Coronary artery (tissue), 2 donors: ENCODE data around the gene NCOR1.

Experiments used
- DNase-seq: peaks from one replicate; pipeline ENCODE4 v3.0.0-alpha.2; 2017; ENCODE audit warnings: low spot score
- H3K27ac ChIP-seq, 2 donors: fragments of 200-600 bp; sonication (generic); one replicate each; pipeline ENCODE4 v1.5.1; 2016 to 2019
- H3K4me3 ChIP-seq: fragments of 200-600 bp; sonication (generic); 2 replicates; pipeline ENCODE4 v1.5.1; 2016; ENCODE audit warnings: mild to moderate bottlenecking, moderate library complexity
- CTCF ChIP-seq: fragments of 200-600 bp; sonication (generic); IDR thresholded peaks from one replicate; pipeline ENCODE4 v1.5.1; 2019; ENCODE audit warnings: antibody characterized with exemption

Gene NCOR1

GRCh38 chr17:16251556-16251955 lies 36.2 kb upstream of the NCOR1 start:
- Histone ChIP-seq H3K4me3 (no peak overlapping the region), H3K27ac (no peak overlapping the region)
- TF ChIP-seq CTCF, result no peak
- DNase-seq, result no peak

- no peak for TF ChIP-seq CTCF
- no peak for DNase-seq
- Histone ChIP-seq H3K27ac (no peak overlapping the region), H3K4me3 (no peak overlapping the region)
These were observed 35.7 kb upstream of the NCOR1 start for GRCh38 chr17:16251043-16251442.

- no peak overlapping the region for H3K4me3 ChIP-seq
- H3K27ac ChIP-seq, result no peak overlapping the region
- no peak for DNase-seq
- TF ChIP-seq CTCF, result no peak
These were observed 35.3 kb upstream of the NCOR1 start for GRCh38 chr17:16250635-16251034.

GRCh38 chr17:16247586-16247984 lies 32.3 kb upstream of the NCOR1 start:
- no peak overlapping the region for H3K4me3 ChIP-seq
- no peak overlapping the region for H3K27ac ChIP-seq
- DNase-seq, result no peak
- TF ChIP-seq CTCF, result no peak

GRCh38 chr17:16243801-16244567 lies 28.6 kb upstream of the NCOR1 start:
- Histone ChIP-seq H3K4me3 (no peak overlapping the region), H3K27ac (no peak overlapping the region)
- no peak for DNase-seq
- no peak for TF ChIP-seq CTCF

GRCh38 chr17:16243385-16243784 lies 28.1 kb upstream of the NCOR1 start:
- no peak overlapping the region for H3K4me3 ChIP-seq
- no peak overlapping the region for H3K27ac ChIP-seq
- no peak for DNase-seq
- TF ChIP-seq CTCF, result no peak

GRCh38 chr17:16241906-16242399 lies 26.6 kb upstream of the NCOR1 start:
- DNase-seq, result no peak
- no peak for TF ChIP-seq CTCF
- Histone ChIP-seq H3K27ac (no peak overlapping the region), H3K4me3 (no peak overlapping the region)
